HL-60/S4 (cell line): ENCODE data around the gene RIF1.

ENCODE experiments used
- in situ Hi-C: fragments of 300-500 bp; cut with MboI; formaldehyde crosslinking; loops from 2 replicates; pipeline ENCODE4 v1.14.3; 2022; ENCODE audit warnings: low sequenced_read_pairs

Gene RIF1

DNA sequence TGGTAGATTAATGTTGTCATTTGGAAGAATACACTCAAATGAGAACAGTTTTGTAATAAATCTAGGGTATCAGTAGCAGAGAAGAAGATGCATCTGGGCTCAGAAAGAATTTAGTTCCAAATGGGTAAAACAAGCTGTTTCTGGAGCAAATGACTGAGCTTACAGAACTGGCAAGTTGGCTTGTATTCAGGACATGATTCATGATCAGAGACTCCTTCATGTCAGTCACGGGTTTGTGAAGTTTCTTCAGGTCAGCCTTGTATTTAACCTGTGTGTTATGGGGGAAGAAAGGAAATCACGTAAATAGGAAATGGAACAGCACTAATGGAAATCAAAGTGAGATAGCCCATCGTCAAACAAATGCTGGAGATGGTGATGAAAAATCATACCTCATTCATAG is 109.1 kb downstream of the RIF1 start:
- in situ Hi-C loops: no loop called here

DNA sequence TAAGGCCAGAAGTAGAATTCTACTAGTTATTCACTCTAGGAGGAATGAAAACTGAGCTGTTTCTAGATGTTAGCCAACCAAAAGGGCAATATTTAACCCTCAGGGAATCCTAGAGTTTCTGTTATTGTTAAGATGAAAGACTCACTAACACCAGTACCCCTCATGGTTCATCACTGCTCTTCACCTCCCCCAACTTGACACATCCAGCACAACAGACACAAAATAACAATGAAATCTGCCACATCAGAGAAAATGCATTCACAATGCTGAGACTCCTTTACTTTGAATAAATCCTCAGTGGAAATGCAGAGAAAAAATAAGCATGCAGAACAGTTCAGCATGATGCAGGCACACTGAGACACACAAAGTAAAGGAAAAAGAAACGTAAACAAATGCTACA is 111.3 kb downstream of the RIF1 start:
- in situ Hi-C loops: no loop called here

DNA sequence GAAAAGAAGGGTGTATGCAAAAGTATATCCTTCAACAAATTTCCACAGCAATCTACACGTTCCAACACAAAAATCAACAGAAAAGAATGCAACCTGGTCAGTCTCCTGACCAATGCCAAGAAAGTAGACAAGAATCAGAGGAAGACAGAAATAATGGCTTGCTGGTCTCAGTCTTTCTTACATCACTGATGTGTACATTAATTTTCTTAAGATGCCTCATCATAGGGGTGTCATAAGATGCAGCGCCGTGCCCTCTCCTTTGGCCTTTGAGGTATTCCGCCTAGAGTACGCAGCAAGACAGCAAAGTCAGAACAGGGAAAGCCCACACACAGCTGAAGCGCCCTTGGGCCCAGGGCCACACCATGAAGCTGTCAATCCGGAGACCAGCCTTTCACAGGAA is 112.9 kb downstream of the RIF1 start:
- in situ Hi-C loops: no loop called here

DNA sequence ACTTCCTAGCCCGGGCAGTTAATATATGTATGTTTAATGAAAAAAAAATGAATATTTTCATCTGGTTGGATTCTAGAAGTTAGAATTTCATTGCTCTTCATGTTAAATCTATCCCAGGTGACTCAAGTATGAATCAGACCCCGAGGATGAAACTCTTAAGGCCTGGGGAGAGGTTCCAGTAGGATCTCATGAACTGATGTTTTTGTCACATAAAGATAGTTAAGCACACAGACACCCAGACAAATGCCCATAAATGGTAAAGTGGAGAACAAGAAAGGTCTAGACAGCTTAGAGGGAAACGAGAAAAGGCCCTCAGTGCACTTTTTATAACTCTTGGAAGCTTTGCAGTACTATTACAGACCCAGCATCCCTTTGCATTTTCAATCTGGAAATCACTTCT is 114.1 kb downstream of the RIF1 start:
- in situ Hi-C loops: no loop called here

DNA sequence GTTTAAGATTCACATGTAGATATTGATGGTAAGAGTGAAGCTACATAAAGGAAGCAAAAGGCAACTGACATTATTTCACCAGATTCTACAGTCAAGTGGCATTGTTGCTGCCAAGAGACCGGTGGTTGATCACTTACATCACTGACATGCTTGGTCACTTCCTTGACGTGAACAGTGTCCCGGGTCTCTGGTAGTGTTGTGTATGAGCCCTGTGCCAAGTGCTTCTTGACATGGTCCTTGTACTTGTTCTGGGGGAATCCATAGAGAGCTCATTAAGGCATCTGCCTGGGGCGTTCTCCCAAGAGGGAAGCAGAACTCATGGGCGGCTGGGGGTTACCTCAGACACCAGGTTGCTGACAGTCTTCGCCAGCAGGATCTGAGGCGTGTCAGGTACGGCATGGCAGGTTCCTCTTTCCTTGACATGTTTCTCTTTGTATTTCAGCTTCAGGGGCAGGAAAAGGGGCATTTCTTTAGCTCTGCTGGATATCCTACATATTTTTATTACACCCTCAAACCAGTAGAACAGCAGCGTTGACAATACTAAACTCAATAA is 116.2 kb downstream of the RIF1 start:
- in situ Hi-C loops: no loop called here

DNA sequence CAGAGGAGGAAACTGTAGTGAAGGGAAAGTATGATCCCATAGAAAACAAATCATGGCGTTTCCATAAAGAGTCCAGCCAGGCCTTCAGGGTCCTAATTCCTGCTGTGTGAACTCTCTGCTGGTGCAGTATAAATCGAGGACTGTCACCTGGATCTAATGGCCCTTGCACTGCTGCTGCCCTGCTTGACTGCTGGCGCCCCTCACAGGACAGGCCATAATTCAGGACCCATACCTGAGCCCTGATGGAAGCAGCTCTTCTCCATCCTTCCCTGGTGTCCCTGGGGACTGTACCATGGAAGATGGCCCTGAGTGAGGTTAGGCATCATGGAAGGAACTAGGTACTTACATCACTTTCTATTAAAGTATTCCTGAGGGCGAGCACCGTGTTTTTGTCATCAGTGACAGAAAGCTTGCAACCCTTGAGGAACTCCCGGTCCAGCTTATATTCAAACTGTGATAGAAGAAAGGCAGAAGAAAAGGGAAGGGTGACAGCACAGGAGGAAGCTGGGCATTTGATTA is 116.9 kb downstream of the RIF1 start:
- in situ Hi-C loops: no loop called here
